Middle frontal gyrus (tissue), 1 donor: ENCODE measurements around the gene TMC1.
"Not testable (repeated sequence)": the region's sequence is repeated elsewhere in the genome, so short reads cannot be mapped to it uniquely, and the experiment has no call there.

Source experiments
- DNase-seq: peaks from one replicate; pipeline ENCODE4 v3.0.0-alpha.2; 2015; ENCODE audit warnings: low spot score; ENCODE audit errors: extremely low spot score

The TMC1 gene

DNA sequence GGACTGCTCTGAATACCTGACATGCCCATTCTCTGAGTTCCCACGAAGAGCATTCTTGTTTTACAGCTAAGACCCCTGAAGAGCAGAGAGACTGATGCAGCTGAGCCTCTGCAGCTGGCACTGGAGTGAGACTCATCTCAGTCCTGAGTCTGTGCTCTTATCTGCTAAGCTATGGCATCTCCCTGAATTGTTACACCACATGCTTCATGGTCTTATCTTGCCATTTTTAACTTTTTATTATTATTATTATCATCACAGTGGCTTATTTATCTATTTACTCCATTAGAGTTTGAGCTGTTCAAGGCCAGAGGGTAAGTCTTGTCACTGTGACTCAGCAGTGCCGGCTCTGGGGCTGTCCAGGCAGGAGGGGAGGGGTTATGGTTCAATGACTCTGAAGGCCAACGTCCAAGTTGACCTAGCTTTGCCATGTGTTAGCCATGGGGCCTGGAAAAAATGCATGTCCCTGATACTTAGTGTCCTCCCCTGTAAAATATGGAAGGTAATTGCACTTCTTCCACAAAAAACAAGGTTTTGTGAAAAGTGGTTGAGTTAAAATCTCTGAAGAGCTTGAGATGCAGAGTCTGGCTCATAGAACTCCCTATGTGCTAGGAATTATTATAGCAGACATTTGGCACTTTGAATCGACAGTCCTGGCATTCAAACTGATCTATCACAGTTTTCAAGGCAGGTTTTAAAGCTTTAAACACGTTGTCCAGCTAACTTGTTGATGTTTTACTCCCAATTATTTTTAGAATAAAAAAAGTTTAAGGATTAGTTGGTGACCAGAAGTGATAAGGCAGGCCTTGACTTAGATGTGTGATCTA, 336.9 kb downstream of the TMC1 start:
- DNase-seq = no peak

DNA sequence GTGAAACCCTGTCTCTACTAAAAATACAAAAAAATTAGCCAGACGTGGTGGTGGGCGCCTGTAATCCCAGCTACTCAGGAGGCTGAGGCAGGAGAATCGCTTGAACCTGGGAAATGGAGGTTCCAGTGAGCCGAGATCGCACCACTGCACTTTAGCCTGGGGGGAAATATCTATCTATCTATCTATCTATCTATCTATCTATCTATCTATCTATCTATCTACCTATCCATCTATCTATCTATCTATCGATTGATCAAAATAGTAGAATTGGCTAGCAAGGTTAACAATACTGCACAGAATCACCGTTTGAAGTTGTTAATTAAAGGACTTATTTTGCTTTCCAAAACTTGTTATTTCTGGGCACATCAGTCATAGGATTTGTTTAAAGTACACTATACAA, 341.4 kb downstream of the TMC1 start:
- DNase-seq = not testable (repeated sequence)

DNA sequence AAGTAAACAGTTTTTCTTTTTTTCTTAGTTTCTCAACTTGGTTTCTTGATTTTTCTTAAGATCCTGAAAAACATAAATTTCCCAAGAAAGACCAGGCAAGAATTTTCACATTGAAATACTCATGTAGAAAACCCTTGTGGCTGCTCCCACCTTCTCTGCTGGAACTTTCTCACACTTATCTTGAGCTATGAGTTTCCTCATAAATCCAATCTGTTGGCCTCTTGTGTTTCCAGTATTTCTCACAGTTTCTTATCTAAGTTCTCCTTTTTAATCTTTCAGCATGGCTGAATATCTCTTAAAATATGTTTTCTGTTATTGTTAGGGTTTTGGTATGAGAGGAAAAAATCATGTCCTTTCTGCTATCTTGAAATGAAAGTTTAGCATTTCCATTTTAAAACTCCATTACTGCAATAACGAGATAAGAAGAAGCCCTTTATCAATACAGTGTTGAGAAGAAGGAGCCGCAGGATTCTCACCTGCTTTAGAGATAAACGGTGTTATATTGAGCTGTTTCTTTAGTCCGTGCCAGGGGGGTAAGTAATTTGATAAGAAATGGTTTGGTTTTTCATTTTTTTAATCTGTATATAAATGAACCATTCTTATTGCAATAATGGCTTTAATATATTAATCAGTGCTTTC, 342.2 kb downstream of the TMC1 start:
- DNase-seq = no peak

DNA sequence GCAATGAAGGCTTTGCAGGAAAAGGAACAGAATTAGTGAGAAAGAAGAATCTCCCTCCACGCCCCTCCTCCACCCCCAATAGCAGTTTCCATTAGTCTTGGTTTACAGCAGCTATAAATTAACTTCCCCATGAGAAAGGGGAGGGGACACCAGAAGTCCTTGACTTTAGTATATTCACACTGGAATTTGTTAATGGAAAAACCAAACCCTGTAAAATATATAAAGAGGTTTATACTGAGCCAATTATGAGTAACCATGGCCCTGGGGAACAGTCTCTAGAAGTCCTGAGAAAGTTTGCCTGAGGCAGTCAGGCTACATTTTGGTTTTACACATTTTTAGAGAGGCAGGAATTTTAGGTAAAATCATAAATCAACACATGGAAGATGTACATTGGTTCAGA, 342.9 kb downstream of the TMC1 start:
- no peak for DNase-seq

DNA sequence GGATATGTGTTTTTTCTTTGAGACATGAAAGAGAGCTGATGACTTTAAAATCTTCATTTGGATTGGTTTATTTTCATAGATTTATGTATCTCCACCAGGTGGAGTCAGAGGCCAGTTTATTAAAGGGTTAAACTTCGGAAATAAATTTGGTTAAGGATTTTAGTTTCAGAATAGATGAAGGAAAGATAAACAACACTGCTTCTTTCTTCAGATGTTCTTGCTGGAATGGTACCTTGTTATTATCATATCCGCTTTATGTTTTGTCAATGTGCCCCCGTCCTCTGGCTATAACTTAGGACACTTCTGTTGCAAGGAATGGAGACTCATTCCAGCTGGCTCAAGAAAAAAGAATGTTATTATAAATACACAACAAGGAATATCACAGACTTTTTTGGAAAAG, 350.3 kb downstream of the TMC1 start:
- no peak for DNase-seq

DNA sequence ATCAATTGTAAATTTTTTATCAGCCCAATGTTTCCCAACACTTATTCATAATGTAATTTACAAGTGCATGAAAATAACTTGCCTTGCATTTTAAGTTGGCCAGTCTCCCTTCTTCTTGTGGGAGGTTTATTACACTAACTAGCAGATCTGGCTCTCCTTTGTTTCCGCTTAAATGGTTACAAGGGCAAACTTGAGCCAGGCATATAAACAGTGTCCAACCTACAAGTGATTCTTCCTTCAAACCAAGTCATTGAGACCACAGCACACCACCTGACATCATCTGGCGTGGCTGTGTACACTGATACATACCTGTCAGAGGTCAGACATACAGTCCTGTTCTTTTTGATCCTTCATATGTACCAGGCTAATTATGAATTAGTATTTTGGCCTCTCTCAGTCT, 351.3 kb downstream of the TMC1 start:
- DNase-seq = no peak

DNA sequence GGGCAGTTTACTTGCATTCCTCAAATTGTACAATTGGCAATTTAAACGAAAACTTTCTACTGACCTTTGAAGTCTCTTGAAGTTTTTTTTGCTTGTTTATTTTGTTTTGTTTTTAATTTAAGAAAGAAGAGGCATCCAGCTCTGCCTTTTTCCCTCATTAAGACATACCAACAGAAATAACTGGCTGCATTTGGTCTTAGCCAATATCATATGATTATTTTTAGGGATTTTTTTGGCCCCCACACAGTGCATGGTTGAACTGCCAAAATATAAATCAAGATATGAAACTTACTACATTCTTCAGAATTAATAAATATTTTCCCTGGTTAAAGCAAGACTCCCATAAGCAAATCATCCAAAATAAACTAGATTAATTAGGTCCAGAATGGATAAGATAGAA, 352.0 kb downstream of the TMC1 start:
- no peak for DNase-seq

DNA sequence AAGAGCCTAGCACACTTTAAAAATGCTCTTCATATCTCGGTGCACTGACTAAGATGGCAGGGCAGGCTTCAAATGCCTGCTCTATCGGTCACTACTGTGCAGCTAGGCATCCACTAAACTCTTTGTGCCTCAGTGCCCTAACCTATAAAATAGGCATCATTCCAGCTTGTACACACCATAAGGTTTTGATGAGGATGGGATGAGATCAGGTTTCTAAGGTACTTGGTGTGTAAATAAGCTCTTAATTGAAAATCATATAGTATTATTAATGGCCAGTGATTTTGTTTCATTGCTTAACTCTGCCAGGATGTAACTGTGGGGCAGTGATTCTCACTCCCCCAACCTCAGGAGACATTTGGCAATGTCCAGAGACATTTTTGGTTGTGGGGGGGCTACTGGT, 352.9 kb downstream of the TMC1 start:
- DNase-seq = no peak

DNA sequence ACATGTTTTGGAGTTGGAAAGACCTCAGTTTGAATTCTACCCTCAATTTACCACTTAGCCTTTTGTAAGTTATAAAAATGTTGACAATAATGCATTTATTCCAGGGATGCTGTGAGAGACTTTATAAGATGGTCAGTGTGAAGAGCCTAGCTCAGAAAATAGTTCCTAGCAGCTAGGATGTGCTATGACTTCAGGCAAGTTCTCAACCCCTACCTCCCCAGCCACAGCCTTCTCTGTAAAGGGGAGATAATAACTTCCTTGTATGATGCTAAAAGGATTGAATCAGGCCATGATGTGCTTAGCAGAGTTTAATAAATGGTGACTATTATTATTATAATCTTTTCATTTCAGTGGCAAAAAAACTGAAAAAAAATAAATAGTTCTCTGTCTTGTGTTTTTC, 353.8 kb downstream of the TMC1 start:
- DNase-seq = no peak

DNA sequence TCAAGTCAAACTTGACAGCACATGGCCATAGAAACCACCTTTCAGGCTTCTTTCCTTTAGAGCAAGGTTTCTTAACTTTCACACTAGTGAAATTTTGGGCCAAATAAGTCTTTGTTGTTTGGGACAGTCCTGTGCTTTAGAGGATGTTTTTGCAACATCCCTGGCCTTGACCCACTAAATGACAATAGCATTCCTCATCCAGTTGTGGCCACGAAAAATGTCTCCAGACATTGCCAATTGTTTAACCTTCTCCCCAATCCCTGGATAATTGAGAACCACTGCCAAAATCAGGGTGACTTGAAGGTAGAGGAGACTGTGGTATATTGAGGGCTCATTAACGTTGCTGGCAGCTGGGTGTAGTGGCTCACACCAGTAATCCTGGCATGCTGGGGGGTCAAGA, 359.4 kb downstream of the TMC1 start:
- DNase-seq = no peak

DNA sequence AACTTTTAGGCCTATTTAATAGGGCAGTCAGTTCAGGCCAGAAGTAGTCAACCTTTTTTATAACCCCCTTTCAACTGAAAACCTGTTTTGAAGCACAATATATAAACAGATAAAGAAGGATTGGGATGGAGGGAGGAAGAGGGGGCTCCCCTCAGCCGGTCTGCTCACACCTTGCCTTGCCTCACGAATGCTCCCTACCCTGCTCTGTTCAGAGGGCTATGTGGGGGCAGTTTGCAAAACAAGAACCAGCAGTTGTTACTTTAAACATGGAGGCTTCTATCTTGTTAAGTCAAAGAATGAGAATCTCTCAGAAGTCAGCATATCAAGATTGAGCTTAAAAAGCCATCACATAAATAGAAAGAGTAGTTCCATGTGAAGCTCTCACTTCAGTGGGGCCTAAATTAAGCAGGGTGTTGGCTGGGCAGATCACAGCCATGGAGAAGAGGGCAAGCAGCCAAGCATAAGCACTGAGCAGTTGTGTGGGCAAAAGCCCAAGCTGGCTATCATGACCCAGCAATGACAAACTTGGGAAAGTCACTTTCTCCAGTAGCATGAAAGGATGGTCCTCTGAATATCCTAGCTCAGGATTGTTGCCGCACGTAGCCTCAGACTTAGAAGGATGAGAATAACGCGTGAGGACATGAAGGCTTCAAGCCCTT, 360.8 kb downstream of the TMC1 start:
- no peak for DNase-seq

DNA sequence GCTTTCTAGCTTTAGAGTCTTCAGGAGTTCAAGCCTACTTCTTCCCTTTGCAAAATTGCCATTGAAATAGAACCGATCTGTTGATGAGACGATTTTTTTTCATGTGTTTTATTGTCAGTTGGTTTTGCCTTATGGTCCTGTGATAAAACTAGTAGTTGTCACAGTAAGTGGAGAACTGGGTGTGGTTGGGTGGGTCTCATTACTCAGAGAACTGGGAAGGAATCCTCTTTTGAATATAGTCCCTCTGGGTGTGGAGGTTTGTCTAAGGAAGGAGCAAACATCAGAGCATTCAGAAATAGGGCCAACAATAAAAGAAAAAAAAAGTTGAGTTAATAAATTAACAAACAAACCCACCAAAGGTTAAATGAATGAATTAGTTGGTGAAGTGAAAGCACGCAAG, 362.5 kb downstream of the TMC1 start:
- no peak for DNase-seq

DNA sequence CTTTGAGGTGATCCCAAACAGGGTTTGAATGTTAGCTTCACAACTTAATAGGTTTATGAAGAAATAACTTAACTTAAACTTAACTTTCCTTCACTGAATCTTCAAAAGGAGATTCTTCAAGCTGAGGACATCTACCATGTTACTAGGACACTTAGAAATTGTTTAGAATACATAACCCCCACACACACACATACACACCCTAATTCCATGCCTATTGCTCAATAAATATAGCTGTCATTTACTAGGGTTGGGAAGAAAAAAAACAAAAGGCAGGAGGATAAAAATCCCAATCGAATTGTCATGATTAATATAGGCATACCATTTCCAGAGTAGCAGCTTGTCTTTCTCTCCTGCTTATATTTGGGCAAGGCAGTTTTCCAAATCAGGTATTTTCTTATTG, 363.1 kb downstream of the TMC1 start:
- no peak for DNase-seq
